A673 (cell line): ENCODE data around the gene TBCD. TPM values are rescaled to one million over a fixed set of nuclear protein-coding genes. Genes with fewer than 3 reads are reported as not detected.

Experiments used
- BruUV-seq: library from RNA; stranded (reverse); fragments of 400-500 nt; replicated peaks from 2 replicates; lab custom pipeline; 2021; lab: Mats Ljungman, UMichigan
- CTCF ChIA-PET: fragments of 300-600 bp; sonication (Branson Sonifier 250); formaldehyde crosslinking; loops from one replicate; lab custom pipeline; 2022; ENCODE audit warnings: antibody characterized with exemption; lab: Charles Lee
- POLR2A ChIA-PET: fragments of 300-600 bp; sonication (Branson Sonifier 250); formaldehyde crosslinking; loops from one replicate; lab custom pipeline; 2022; ENCODE audit warnings: antibody characterized with exemption; ENCODE audit not compliant: low non-redundant PET; lab: Charles Lee
- DNase-seq: peaks from one replicate; pipeline ENCODE4 v3.0.0-alpha.2; 2015; ENCODE audit warnings: low spot score
- H3K27ac ChIP-seq: fragments of 200-600 bp; sonication (generic); 2 replicates; pipeline ENCODE4 v1.5.1; 2016; ENCODE audit warnings: mixed run types, low read depth, mild to moderate bottlenecking, mixed read lengths, antibody characterized with exemption, low read length; ENCODE audit not compliant: poor library complexity, severe bottlenecking
- H3K27me3 ChIP-seq: fragments of 200-600 bp; sonication (generic); replicated peaks from 2 replicates; pipeline ENCODE4 v1.6.1; 2017; ENCODE audit warnings: mixed run types, low read depth, mild to moderate bottlenecking, mixed read lengths, antibody characterized with exemption, low read length; ENCODE audit not compliant: insufficient read depth, poor library complexity
- H3K36me3 ChIP-seq: fragments of 200-600 bp; sonication (generic); 2 replicates; pipeline ENCODE4 v1.6.1; 2016; ENCODE audit warnings: mixed run types, mild to moderate bottlenecking, mixed read lengths, antibody characterized with exemption, low read length; ENCODE audit not compliant: insufficient read depth, poor library complexity, severe bottlenecking
- H3K4me1 ChIP-seq: fragments of 200-600 bp; sonication (generic); 2 replicates; pipeline ENCODE4 v1.6.1; 2017; ENCODE audit warnings: mixed run types, mild to moderate bottlenecking, mixed read lengths, antibody characterized with exemption, low read length; ENCODE audit not compliant: insufficient read depth, poor library complexity, severe bottlenecking
- H3K4me3 ChIP-seq: fragments of 200-600 bp; sonication (generic); 2 replicates; pipeline ENCODE4 v1.5.1; 2016; ENCODE audit warnings: low read depth, mixed run types, mild to moderate bottlenecking, mixed read lengths, low read length; ENCODE audit not compliant: poor library complexity, severe bottlenecking
- H3K9me3 ChIP-seq: fragments of 200-600 bp; sonication (generic); 2 replicates; pipeline ENCODE4 v1.6.1; 2016; ENCODE audit warnings: mixed run types, low read depth, mild to moderate bottlenecking, mixed read lengths, antibody characterized with exemption, low read length; ENCODE audit not compliant: poor library complexity, severe bottlenecking
- EZH2 ChIP-seq: fragments of 200-600 bp; sonication (generic); IDR thresholded peaks from 2 replicates; pipeline ENCODE4 v1.6.1; 2017; ENCODE audit warnings: borderline replicate concordance, low read depth, mild to moderate bottlenecking, mixed read lengths, antibody characterized with exemption, low read length; ENCODE audit not compliant: poor library complexity, severe bottlenecking
- intact Hi-C: fragments of 100-400 bp; cut with micrococcal nuclease; formaldehyde crosslinking; loops from one replicate; pipeline ENCODE4 v1.10.0; 2022; ENCODE audit not compliant: unreplicated experiment
- total RNA-seq: library from RNA; stranded (reverse); gene quantifications from 2 replicates; pipeline ENCODE4 v1.2.3, GENCODE V29; 2021
- TF ChIP-seq, protein P1 (sequence below): fragments of 300-800, 200-600 bp; sonication (generic); conservative IDR thresholded peaks from 2 replicates; pipeline ENCODE4 v1.5.1; 2017; ENCODE audit warnings: low read depth, mild to moderate bottlenecking, antibody characterized with exemption, low read length, moderate library complexity, mixed read lengths

TBCD gene
- total RNA-seq, 1 experiment from 2014 or later = 113 TPM

DNA sequence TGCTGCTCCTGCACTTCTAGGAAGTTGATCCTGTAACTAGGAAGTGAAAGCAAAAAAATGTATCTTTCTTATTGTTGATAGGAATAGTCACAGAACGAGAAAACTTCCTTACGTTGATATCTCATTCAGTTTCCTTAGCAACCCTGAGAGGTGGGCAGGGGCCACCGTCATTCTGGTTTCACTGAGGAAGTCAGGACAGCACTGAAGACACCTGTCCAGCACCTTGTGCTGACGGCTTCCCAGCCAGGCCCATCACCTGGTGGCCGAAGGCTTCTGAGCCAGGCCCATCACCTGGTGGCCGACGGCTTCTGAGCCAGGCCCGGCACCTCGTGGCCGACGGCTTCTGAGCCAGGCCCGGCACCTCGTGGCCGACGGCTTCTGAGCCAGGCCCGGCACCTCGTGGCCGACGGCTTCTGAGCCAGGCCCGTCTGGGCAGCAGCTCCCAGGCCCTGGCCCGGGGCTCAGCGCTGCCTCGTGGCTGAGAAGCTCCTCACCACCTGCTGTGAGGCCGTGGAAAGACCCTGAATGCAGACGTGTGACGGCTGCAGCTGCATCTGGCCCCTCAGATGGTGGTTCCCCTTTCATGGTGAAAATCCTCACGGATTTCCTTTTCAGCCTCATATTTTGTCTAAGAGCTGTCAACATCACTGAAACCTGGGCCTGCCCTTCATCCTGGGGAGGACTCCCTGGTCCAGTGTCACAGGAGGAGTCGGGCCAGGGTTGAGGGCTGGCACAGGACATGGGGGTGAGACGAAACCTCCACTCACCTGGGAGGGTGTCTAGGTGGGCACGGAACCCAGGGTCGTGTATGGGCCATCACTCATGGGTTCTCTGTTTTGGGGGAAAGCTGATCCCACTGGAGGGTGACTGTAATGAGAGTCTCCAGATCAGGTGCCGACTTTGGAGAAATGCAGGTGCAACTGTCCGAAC is 121.0 kb downstream of the TBCD start:
- DNase-seq = no peak
- TF ChIP-seq, protein P1, sequence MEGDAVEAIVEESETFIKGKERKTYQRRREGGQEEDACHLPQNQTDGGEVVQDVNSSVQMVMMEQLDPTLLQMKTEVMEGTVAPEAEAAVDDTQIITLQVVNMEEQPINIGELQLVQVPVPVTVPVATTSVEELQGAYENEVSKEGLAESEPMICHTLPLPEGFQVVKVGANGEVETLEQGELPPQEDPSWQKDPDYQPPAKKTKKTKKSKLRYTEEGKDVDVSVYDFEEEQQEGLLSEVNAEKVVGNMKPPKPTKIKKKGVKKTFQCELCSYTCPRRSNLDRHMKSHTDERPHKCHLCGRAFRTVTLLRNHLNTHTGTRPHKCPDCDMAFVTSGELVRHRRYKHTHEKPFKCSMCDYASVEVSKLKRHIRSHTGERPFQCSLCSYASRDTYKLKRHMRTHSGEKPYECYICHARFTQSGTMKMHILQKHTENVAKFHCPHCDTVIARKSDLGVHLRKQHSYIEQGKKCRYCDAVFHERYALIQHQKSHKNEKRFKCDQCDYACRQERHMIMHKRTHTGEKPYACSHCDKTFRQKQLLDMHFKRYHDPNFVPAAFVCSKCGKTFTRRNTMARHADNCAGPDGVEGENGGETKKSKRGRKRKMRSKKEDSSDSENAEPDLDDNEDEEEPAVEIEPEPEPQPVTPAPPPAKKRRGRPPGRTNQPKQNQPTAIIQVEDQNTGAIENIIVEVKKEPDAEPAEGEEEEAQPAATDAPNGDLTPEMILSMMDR = no peak
- no peak for TF ChIP-seq EZH2
- Histone ChIP-seq H3K36me3 (peaks cover 13% of the 10 kb centered on the region), H3K4me3 (no peak overlapping the region), H3K9me3 (no peaks in the 10 kb centered on the region), H3K4me1 (no peaks in the 10 kb centered on the region), H3K27me3 (no peaks in the 10 kb centered on the region), H3K27ac (no peak overlapping the region)
- POLR2A ChIA-PET = interaction anchor here (0.5 kb wide), 1 partner anchor 24 kb away, joined by 3 read pairs; no protein-coding TSS in a partner anchor
- intact Hi-C loops = no loop called here
- CTCF ChIA-PET = no interaction called here
- no TSS peak for BruUV-seq

DNA sequence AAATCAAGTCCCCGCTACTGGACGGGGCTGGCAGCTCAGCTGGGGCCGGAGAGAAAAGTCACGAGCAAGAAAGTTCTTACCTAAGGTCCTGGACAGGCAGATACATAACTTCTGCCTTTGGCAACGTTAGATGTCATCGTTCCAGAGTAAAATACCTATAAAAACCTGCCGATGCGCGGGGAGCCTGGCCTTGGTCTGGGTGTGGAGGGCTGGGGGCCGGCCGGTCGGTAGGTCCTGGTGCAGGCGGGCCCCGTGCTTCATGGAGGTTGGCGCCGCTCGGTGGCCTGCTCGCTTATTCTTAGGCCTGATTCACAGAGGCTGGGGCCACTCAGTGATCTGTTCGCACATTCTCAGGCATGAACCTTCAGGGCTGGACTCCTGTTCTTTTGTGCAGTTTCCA is 121.7 kb downstream of the TBCD start:
- POLR2A ChIA-PET = no interaction called here
- intact Hi-C loops = no loop called here
- H3K36me3 ChIP-seq = peaks cover 13% of the 10 kb centered on the region
- BruUV-seq = no TSS peak
- no peak for DNase-seq
- H3K27me3 ChIP-seq = no peaks in the 10 kb centered on the region
- no peaks in the 10 kb centered on the region for H3K4me1 ChIP-seq
- no peak overlapping the region for H3K27ac ChIP-seq
- H3K4me3 ChIP-seq = no peak overlapping the region
- CTCF ChIA-PET = no interaction called here
- no peaks in the 10 kb centered on the region for H3K9me3 ChIP-seq
- TF ChIP-seq EZH2 = no peak
- TF ChIP-seq, protein P1 = no peak

DNA sequence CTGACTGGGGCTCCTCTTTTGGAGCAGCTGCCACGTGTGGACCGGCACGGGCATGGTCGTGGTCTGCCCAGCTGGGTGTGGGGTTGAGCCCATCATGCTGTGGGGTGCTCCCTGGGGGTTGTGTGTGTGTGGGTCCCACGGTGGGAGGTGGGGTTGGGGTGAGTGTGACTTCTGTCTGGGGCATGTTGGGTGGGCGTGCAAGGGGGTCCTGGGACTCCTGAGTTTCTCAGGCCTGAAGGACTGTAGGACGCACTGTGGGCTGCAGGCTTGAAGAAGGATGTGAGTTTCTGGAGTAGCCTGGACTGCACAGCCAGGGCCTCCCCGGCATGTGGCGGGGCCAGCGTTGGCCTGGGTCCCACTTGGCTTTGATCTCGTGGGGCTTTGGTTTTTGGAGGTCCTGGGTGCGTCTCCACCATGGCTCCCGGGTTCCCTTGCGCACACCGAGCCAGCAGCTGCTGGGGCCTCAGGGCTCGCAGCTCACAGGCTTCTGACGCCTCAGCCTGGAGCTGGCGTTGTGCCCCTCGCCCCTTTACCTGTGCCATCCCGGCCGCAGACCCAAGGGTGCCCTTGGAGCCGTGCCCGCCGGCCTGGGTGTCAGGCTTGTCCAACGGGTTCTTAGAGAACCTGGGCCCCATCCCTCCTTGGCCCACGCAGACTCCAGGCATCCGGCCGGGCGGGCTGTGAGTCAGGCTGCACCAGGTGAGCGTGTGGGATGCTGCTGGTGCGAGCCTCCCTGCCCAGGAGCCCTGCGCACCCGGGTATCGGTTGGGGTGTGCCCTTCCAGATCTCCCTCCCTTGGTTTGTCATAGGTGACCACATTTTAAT is 122.4 kb downstream of the TBCD start:
- Histone ChIP-seq H3K27me3 (no peaks in the 10 kb centered on the region), H3K4me1 (no peaks in the 10 kb centered on the region), H3K27ac (no peak overlapping the region), H3K9me3 (no peaks in the 10 kb centered on the region), H3K4me3 (no peak overlapping the region), H3K36me3 (peaks cover 13% of the 10 kb centered on the region)
- no peak for DNase-seq
- intact Hi-C loops = no loop called here
- ChIA-PET CTCF (no interaction called here), POLR2A (no interaction called here)
- TF ChIP-seq EZH2 = no peak
- TF ChIP-seq, protein P1 = no peak
- BruUV-seq = no TSS peak
